Measurements from ENCODE around the gene CCT3.

DNA sequence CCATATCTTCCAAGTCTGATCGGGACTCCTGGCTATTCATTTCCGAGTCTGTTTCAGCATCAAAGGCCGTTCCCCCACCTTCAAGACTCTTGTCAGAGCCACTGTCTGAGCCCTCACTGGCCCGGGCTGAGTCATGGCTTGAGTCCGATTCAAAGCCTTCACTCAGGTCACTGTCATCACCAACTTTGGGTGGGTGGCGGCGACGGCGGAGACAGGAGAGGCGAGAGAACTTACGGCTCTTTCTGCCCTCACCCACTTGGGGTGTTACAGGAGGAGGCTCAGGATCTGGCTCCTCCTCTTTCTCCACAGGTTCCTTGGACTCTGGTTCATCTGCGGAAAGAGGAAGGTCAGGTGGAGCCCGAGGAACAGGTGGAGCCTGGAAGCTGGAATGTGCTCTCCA lies 72.0 kb downstream of the CCT3 start:
- TF ChIP-seq, protein P1, sequence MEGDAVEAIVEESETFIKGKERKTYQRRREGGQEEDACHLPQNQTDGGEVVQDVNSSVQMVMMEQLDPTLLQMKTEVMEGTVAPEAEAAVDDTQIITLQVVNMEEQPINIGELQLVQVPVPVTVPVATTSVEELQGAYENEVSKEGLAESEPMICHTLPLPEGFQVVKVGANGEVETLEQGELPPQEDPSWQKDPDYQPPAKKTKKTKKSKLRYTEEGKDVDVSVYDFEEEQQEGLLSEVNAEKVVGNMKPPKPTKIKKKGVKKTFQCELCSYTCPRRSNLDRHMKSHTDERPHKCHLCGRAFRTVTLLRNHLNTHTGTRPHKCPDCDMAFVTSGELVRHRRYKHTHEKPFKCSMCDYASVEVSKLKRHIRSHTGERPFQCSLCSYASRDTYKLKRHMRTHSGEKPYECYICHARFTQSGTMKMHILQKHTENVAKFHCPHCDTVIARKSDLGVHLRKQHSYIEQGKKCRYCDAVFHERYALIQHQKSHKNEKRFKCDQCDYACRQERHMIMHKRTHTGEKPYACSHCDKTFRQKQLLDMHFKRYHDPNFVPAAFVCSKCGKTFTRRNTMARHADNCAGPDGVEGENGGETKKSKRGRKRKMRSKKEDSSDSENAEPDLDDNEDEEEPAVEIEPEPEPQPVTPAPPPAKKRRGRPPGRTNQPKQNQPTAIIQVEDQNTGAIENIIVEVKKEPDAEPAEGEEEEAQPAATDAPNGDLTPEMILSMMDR (IDR thresholded peaks at IDR 0.05) = no peak
- TF ChIP-seq POLR2A (IDR thresholded peaks at IDR 0.05) (no peak), POLR2AphosphoS5 (IDR thresholded peaks at IDR 0.05; ENCODE audit: insufficient read depth in 1 of 2, low read depth in 1 of 2) (no peak)

Measured in vagina (tissue), 2 donors.